ENCODE measurements around the gene C17orf114.
"Not testable (repeated sequence)": the region's sequence is repeated elsewhere in the genome, so short reads cannot be mapped to it uniquely, and the experiment has no call there.

Gene C17orf114

DNA sequence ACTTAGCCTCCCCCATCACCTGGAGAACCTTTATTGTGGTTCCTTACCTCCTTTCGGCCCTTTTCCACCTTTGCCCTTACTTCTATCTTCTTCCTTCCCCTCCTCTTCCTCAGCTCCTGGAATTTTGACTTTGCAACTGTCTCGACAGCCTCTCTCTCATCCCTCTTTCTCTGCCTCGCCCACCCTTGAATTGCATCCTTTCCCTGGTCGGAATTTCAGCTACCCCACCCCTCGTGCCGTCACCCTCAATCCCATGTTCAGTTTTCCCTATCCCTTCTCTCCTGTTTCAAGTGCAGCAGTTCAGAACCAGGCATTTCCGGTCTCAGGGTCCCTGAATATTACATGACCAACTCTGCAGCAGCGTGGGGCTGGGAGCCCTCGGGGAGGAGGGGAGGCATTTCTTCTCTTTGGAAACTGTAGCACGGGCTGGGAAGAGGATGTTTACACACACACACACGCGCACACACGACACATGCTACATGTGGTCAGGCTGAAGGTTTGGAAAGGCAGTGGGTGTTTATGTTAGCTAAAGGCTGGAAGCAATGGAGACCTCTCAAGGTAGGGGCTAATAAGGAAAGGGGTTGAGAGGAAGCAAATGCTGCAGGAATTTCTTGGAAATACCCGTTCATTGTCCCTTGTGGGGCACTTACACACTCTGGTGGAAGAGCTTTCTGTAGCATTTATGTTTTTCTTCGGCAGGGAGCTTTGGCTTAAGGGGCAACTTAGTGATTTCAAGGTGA is 32.0 kb upstream of the C17orf114 start:
- BruUV-seq (replicated peaks), result TSS peak; percentile 35
- intact Hi-C loops (cut with micrococcal nuclease), result loop anchor here (1.0 to 2.0 kb wide), 3 partner anchors 15 to 49 kb away; no protein-coding TSS in a partner anchor

DNA sequence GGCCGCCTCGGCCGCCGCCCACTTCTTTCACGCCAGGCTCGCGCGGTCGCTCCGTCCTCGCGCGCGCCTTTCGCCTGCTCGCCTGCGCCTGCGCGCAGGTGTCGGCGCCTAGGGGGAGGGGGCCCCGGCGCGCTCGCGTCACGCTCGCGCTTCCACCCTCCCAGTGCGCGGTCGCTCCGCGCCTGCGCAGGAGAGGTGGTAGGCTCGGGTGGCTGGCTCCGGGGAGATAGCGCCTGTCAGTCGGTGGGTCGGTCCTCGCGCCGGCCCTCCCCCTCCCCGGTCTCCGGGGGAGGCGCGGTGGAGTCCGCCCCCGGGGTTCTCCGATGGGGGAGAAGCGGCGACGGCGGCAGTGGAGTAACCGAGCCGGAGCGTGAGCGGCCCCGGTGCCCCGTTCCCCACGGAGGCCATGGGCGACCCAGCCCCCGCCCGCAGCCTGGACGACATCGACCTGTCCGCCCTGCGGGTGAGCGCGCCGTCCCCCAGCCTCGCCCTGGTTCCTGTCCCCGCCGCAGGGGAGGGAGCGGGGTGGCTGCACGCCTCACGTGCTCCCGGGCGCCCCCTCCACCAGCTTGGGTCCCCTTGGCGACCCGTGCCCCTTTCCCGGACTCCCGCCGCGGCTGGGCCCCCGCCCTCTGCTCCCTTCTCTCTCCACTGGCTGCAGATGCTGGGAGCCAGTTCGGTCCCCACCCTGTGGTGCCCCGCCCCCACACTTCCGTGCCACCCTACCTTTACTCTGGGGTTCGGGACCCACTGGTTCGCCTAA is 31.2 kb upstream of the C17orf114 start, which contains the start of gene MINK1:
Gene MINK1, plus strand, starts transcription at position 163 of the 763 bp plus-strand sequence. Its CDS starts 244 bp downstream, at position 407.
- H3K27me3 Mint-ChIP-seq (ENCODE audit: insufficient read depth, unreplicated experiment), result no peaks in the 10 kb centered on the region
- H3K4me1 Mint-ChIP-seq (ENCODE audit: insufficient read depth, unreplicated experiment), result peaks cover 32% of the 10 kb centered on the region
- DNase-seq (ENCODE audit: unreplicated experiment), result peak; percentile 92
- peak within 1 kb of the TSS; percentile 94 for H3K4me3 Mint-ChIP-seq (ENCODE audit: unreplicated experiment)
- peak within 1 kb of the TSS; percentile 90 for H3K27ac Mint-ChIP-seq (ENCODE audit: low read depth, unreplicated experiment)
- ChIA-PET CTCF (interaction anchor here (1.5 kb wide), 1 partner anchor 11 kb away, joined by 3 read pairs; no protein-coding TSS in a partner anchor), POLR2A (interaction anchor here (0.6 to 8.9 kb wide), 26 partner anchors 9 to 130 kb away, joined by 3 to 211 read pairs (median 4); partner anchors contain the start of genes ARRB2, PELP1, PLD2 and PSMB6)
- intact Hi-C loops (cut with micrococcal nuclease), result loop anchor here (1.0 kb wide), 1 partner anchor 43 kb away; no protein-coding TSS in a partner anchor
- TF ChIP-seq, protein P1, sequence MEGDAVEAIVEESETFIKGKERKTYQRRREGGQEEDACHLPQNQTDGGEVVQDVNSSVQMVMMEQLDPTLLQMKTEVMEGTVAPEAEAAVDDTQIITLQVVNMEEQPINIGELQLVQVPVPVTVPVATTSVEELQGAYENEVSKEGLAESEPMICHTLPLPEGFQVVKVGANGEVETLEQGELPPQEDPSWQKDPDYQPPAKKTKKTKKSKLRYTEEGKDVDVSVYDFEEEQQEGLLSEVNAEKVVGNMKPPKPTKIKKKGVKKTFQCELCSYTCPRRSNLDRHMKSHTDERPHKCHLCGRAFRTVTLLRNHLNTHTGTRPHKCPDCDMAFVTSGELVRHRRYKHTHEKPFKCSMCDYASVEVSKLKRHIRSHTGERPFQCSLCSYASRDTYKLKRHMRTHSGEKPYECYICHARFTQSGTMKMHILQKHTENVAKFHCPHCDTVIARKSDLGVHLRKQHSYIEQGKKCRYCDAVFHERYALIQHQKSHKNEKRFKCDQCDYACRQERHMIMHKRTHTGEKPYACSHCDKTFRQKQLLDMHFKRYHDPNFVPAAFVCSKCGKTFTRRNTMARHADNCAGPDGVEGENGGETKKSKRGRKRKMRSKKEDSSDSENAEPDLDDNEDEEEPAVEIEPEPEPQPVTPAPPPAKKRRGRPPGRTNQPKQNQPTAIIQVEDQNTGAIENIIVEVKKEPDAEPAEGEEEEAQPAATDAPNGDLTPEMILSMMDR (IDR thresholded peaks at IDR 0.05; ENCODE audit: unreplicated experiment), result no peak
- peaks cover 16% of the 10 kb centered on the region for H3K36me3 Mint-ChIP-seq (ENCODE audit: insufficient read depth, unreplicated experiment)
- no TSS peak for BruUV-seq (replicated peaks)
- H3K9me3 Mint-ChIP-seq (ENCODE audit: unreplicated experiment), result no peaks in the 10 kb centered on the region

More for the DNA sequence above, 32.0 kb upstream of the C17orf114 start:
- Mint-ChIP-seq H3K36me3 (ENCODE audit: insufficient read depth, unreplicated experiment) (peaks cover 19% of the 10 kb centered on the region), H3K4me1 (ENCODE audit: insufficient read depth, unreplicated experiment) (peaks cover 33% of the 10 kb centered on the region), H3K27me3 (ENCODE audit: insufficient read depth, unreplicated experiment) (no peaks in the 10 kb centered on the region), H3K27ac (ENCODE audit: low read depth, unreplicated experiment) (peak overlapping the region; percentile 76), H3K4me3 (ENCODE audit: unreplicated experiment) (peak overlapping the region; percentile 94), H3K9me3 (ENCODE audit: unreplicated experiment) (no peaks in the 10 kb centered on the region)
- TF ChIP-seq, protein P1 (IDR thresholded peaks at IDR 0.05; ENCODE audit: unreplicated experiment), result no peak
- ChIA-PET POLR2A (interaction anchor here (0.7 to 8.9 kb wide), 24 partner anchors 11 to 297 kb away, joined by 3 to 211 read pairs (median 4); partner anchors contain the start of genes ARRB2, PELP1, PLD2 and PSMB6), CTCF (interaction anchor here (0.8 to 1.5 kb wide), 4 partner anchors 10 to 47 kb away, joined by 3 to 5 read pairs (median 3); no protein-coding TSS in a partner anchor)
- peak; percentile 33 for DNase-seq (ENCODE audit: unreplicated experiment)

DNA sequence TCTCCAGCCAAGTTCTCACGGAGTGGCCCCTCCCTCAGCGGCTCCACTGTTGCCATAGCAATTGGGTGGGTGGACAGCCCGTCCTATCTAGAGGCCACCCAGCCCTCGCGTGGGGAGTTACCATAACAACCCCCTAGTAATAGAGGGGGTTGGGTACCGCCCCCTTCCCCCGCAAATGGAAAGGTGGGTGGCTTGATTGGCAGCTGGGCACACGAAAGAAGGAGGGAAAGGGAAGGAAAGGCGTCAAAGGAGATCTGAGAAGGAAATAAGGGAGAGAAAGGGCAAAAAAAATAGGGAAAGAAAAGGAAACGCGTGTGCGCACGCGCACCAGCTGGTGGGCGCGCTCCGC is 30.7 kb upstream of the C17orf114 start:
- POLR2A ChIA-PET, result interaction anchor here (0.6 to 8.9 kb wide), 15 partner anchors 9 to 88 kb away, joined by 3 to 211 read pairs (median 9); partner anchors contain the start of genes PLD2 and PSMB6
- Mint-ChIP-seq H3K4me1 (ENCODE audit: insufficient read depth, unreplicated experiment) (peaks cover 28% of the 10 kb centered on the region), H3K36me3 (ENCODE audit: insufficient read depth, unreplicated experiment) (peaks cover 16% of the 10 kb centered on the region), H3K4me3 (ENCODE audit: unreplicated experiment) (peak overlapping the region; percentile 94), H3K27ac (ENCODE audit: low read depth, unreplicated experiment) (peak overlapping the region; percentile 90)
- intact Hi-C loops (cut with micrococcal nuclease), result loop anchor here (1.0 kb wide), 1 partner anchor 43 kb away; no protein-coding TSS in a partner anchor
- H3K9me3 Mint-ChIP-seq (ENCODE audit: unreplicated experiment); H3K27me3 Mint-ChIP-seq (ENCODE audit: insufficient read depth, unreplicated experiment); DNase-seq (ENCODE audit: unreplicated experiment); BruUV-seq (replicated peaks); CTCF ChIA-PET: not testable (repeated sequence)

DNA sequence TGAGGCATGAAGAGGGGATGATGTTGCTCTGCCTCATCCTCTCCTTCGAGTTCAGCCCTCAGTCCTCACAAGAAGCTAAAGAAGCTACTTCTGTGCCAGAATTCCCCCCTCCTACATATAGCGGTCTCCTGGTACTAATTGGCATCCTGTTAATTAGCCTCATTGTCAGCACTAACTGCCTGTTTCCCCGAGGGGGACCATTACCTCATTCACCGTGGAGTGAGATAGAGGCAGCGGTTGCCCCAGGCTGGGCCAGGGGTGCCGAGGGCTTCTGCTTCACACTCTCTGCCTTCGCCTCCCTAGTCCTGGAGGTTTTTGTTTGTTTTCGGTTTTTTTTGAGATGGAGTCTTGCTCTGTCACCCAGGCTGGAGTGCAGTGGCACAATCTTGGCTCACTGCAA is 25.3 kb upstream of the C17orf114 start:
- ChIA-PET POLR2A (no interaction called here), CTCF (no interaction called here)
- no peak for DNase-seq (ENCODE audit: unreplicated experiment)
- no peak overlapping the region for H3K27ac Mint-ChIP-seq (ENCODE audit: low read depth, unreplicated experiment)
- H3K4me3 Mint-ChIP-seq (ENCODE audit: unreplicated experiment), result no peak overlapping the region
- TF ChIP-seq, protein P1 (IDR thresholded peaks at IDR 0.05; ENCODE audit: unreplicated experiment), result no peak
- intact Hi-C loops (cut with micrococcal nuclease), result no loop called here
- no TSS peak for BruUV-seq (replicated peaks)
- H3K27me3 Mint-ChIP-seq (ENCODE audit: insufficient read depth, unreplicated experiment), result no peaks in the 10 kb centered on the region
- H3K9me3 Mint-ChIP-seq (ENCODE audit: unreplicated experiment), result no peaks in the 10 kb centered on the region
- no peaks in the 10 kb centered on the region for H3K36me3 Mint-ChIP-seq (ENCODE audit: insufficient read depth, unreplicated experiment)
- no peaks in the 10 kb centered on the region for H3K4me1 Mint-ChIP-seq (ENCODE audit: insufficient read depth, unreplicated experiment)
